HG03378 (cell line): ENCODE measurements around the gene HERC4.
A peak's percentile ranks its signal among the peaks of the same experiment; 100 is the strongest.

Source experiments
- ATAC-seq: cut with Tn5 transposase; IDR thresholded peaks from one replicate; pipeline ENCODE4 v1.9.1; 2021; ENCODE audit warnings: mild to moderate bottlenecking, moderate library complexity; ENCODE audit not compliant: unreplicated experiment

Gene HERC4, protein sequence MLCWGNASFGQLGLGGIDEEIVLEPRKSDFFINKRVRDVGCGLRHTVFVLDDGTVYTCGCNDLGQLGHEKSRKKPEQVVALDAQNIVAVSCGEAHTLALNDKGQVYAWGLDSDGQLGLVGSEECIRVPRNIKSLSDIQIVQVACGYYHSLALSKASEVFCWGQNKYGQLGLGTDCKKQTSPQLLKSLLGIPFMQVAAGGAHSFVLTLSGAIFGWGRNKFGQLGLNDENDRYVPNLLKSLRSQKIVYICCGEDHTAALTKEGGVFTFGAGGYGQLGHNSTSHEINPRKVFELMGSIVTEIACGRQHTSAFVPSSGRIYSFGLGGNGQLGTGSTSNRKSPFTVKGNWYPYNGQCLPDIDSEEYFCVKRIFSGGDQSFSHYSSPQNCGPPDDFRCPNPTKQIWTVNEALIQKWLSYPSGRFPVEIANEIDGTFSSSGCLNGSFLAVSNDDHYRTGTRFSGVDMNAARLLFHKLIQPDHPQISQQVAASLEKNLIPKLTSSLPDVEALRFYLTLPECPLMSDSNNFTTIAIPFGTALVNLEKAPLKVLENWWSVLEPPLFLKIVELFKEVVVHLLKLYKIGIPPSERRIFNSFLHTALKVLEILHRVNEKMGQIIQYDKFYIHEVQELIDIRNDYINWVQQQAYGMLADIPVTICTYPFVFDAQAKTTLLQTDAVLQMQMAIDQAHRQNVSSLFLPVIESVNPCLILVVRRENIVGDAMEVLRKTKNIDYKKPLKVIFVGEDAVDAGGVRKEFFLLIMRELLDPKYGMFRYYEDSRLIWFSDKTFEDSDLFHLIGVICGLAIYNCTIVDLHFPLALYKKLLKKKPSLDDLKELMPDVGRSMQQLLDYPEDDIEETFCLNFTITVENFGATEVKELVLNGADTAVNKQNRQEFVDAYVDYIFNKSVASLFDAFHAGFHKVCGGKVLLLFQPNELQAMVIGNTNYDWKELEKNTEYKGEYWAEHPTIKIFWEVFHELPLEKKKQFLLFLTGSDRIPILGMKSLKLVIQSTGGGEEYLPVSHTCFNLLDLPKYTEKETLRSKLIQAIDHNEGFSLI

DNA sequence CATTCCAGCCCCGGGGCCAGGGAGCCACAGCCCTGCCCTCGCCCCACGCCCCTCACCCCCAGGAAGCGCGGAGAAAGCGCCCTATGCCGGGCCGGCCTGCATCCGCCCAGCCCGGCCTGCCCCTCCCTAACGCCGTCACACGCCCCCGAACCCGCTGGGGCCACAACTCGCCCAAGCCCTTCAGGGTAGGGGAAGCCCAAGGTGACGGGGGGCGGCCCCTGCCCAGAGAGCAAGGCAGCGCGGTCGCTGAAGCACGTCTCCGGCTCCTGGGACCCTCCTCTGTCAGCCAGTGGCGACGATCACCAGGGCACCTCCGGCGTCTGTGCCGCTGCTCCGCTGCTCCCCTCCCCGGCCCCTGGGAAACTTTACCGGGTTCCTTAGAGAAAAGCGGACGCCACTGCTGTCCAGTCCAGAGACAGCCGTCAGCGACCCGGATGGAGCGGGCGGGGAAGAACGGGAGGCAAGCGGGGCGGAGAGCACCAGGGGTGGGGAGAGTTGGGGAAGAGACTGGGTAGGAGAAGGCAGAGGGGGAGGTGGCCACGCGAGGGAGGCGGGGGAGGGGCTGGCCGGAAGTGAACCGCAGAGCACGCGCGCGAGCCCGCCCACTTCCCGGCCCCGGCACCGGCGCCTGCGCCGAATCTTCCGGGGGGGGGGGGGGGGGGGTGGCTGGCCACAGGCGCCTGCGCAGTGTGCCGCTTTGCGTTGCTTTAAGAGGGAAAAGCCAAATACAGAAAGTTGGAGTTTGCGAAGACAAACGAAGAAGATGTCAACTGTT is at the start of gene HERC4:
Gene HERC4 (minus strand): TSS at position 509 of the 775 bp plus-strand sequence. CDS start 2,175 bp downstream, outside the sequence.
- peak; percentile 82 for ATAC-seq

DNA sequence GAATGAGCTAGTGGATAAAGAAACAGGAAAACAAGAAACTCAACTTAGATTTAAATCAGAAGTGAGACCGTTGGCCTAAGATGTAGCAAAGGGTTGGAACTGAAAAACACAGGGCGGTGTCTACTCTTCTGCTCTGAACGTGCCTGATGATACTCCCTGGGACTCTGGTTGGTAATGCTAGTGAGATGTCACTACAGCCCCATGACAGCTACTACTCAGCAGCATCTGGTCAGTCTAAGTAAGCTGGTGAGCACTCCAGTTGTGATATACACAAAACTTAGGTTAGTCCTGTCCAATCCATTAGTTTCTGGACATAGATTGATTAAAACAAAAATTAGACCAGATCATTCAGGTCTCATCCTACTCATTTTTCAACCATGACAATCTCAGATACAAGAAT is 49.6 kb upstream of the HERC4 start:
- no peak for ATAC-seq

DNA sequence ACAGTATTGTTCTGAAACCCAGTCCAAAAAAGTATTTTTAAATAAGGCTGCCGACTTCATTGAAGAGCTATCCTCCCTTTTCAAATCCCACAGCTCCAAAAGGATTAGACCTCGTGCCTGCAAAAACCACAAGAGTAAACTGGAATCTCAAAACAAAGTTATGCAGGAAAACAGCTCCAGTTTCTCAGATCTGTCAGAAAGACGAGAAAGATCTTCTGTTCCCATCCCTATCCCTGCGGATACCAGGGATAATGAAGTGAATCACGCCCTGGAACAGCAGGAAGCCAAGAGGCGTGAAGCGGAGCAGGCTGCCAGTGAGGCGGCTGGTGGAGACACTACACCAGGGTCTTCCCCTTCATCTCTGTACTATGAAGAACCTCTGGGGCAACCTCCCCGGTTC is 46.8 kb upstream of the HERC4 start:
- no peak for ATAC-seq

DNA sequence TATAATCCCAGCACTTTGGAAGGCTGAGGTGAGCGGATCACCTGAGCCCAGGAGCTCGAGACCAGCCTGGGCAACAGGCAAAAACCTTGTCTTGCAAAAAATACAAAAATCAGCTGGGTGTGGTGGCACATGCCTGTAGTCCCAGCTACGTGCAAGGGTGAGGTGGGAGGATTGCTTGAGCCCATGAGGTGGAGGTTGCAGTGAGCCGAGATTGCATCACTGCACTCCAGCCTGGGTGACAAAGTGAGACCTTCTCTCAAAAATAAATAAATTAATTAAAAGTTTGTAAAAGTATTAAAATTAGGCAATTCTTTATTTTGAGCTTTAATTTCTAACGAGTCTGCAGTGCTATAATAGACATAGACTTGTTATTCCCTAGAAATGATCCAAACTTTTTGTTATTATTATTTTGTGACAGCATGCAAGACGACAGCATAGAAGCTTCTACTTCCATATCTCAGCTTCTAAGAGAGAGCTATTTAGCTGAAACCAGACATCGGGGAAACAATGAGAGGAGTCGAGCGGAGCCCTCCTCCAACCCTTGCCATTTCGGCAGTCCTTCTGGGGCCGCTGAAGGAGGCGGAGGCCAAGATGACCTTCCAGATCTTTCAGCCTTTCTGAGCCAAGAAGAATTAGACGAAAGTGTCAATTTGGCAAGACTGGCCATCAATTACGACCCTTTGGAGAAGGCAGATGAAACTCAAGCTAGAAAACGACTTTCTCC is 46.1 kb upstream of the HERC4 start:
- ATAC-seq: no peak

DNA sequence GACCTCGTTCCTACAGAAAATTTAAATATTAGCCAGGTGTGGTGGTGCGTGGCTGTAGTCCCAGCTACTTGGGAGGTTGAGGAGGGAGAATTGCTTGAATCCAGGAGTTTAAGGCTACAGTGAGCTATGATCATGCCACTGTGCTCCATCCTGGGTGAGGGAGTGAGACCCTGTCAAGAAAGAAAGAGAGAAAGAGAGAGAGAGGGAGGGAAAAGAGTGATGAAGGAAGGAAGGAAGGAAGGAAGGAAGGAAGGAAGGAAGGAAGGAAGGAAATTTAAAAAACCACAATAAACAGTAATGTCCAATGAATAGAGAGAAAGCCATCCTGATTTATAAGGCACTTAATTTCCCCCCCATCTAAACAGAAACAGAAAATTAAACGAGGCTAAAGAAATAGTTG is 43.6 kb upstream of the HERC4 start:
- ATAC-seq: no peak

DNA sequence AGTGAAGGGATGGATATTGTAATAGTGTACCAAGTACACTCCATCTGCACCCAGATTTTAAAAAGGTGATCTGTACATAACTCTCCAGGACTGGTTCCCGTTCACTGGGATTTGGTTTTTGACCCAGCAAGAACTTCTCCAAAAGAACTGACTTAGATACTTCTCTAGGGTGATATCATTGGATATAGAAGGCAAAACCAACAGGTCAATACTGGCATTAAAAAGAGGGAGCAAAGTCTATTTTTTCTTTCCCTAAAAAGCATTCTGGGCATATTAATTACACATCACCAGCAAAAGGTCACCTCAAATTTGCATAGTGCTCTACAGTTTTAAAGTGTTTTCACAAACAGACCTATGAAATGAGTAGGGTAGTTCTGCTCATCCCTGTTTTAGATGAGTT is 37.8 kb upstream of the HERC4 start:
- ATAC-seq: no peak

DNA sequence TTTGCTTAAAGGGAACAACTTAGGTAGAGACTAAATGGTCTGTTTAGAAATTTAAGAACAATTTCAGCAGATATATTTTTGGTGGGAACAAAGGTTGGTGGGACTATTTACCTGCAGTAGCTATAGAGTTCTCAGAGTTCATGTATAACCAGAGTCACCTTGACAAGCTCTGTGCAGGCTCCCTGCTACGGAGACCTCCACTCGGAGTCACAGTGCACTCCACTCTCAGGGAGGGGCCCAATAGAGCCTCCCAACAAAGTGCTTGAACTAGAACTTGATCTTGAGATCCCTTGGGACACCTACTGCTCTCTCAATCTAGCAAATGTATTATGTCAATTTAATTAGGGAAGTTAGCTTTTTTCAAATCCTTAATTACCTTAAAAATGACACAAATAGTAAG is 36.5 kb upstream of the HERC4 start:
- ATAC-seq: no peak

DNA sequence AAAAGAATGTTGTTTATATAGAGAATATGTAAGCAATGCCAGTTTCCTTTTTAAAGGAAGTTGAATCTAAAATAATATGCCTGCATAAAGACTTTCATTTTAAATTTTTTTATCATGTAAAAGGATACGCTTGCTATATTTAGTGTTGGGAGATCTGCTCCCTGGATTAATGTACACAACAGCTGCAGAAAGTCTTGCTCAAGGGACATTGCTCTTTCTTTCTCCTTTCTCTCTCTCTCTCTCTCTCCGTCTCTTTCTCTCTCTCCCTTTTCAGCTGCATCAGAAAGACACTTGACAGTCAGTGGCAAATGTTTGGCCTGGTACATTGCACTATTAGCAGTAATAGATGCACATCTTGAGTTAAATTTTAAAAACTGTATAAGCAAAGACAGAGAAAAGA is 34.9 kb upstream of the HERC4 start:
- ATAC-seq: no peak

DNA sequence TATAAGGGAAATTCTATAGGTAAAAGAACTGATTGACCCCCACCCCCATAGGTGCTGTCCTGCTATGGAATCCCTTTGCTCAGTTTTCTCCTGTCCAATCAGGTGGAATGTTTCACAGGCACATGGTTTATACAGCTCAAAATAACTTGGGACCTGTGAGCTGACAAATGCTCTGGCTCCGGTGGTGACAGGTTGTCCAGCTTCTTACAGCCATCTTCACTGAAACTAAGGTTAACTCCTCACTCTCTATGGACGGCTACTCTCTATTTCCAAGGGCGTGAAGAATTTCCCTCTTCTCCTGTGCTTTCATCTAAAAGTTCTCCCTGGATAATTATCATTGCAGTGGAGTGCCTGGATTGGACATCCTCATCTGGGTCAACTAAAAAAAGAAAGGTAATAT is 34.2 kb upstream of the HERC4 start, which contains the start of gene MYPN:
Gene MYPN (plus strand): TSS at position 158 of the 400 bp plus-strand sequence. CDS start 11,951 bp downstream, outside the sequence.
- ATAC-seq: no peak

DNA sequence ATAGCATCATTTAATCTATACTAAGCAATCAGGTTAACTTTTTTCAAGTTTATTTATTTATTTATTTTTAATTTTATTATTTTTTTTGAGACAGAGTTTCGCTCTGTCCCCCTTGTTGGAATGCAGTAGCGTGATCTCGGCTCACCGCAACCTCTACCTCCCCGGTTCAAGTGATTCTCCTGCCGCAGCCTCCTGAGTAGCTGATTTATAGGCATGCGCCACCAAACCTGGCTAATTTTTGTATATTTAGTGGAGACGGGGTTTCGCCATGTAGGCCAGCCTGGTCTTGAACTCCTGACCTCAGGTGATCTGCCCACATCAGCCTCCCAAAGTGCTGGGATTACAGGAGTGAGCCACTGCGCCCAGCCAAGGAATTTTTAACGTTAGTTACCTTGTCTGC is 33.6 kb upstream of the HERC4 start:
- no peak for ATAC-seq

DNA sequence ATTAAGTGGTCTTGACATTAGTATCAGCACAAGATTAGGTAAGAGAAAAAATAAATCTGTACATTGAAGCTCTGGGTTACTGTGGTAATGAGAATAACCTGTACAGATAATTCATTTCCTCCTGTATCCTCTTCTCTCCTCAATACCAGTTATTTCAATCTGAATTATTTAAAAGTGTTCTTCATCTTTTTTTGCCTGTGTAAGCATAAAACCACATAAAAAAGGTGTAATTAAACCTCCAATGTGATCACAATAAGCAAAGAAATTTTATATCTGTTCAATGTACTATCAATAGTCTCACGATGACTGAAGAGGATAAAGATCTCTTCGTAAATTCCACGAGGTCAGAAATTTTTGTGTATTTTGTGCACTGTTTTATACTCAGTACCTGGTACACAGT is 33.0 kb upstream of the HERC4 start:
- no peak for ATAC-seq

DNA sequence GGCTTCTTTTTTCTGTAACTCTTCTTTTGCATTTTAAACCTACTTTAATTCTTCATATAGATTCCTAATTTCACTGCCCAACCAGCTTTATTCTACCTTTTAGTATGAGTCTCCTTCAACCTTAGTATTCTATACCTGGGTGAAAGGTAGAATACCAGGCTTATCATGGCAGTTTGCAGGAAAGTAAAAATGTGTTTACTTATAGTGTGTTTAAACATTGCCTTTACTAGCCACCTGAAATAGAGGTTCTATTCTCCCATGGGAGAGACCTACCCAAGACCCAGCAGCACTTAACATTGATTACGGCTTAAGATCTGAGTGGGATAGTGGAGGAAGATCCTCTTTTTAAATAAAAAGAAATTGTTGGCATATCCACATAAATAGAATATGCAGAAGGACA is 32.6 kb upstream of the HERC4 start:
- no peak for ATAC-seq

DNA sequence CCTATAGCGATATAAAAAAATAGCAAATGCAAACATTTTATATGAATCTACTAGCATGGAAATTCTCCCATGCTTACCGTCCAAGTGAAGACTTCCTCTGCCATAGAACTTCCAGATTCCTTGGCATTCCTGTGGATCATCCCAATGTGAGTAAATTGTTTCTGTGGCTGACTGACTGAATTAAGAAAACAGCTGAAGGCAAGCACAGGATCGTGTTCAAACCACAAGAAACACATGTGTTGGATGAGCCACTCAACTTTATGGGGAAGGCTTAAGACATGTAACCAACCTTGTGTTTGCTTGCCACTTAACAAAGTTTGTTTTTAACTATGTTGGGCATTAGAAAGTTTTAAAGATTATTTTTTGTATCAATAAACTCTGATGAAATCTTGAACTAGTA is 31.6 kb upstream of the HERC4 start:
- no peak for ATAC-seq

DNA sequence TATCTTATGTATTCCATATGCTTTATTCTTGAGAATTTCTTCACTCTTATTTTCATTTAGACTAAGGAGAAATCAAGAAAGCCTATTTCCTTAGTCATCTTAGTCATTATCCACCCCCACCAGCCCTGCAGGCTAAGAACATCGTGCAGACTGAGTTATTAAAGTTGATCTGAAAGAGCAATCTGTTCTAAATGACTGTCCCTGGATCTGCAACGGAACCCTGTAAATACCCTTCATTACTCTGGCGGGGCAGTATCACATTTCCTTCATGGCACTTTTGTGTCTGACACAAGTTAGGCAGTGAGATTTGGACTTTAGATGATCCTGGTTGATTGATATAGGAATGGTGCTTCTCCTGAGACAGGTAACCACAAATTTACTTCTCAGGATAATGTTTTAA is 30.7 kb upstream of the HERC4 start:
- no peak for ATAC-seq

DNA sequence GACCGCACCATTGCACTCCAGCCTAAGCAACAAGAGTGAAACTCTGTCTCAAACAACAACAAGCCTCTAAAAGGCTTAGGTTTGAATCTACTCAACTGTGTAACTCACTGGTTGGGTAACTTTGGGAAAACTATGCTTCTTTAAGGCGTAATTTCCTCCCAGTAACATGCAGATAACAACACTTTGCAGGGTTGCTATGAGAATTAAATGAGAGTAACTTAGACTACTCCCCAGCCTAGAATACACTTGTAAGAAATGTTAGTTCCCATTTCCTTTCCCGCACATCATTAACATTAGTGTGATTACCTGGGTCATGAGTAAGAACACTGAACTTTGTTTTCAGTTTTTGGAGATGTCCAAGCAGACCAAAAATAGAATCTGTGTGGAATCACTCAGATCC is 28.8 kb upstream of the HERC4 start:
- ATAC-seq: no peak

DNA sequence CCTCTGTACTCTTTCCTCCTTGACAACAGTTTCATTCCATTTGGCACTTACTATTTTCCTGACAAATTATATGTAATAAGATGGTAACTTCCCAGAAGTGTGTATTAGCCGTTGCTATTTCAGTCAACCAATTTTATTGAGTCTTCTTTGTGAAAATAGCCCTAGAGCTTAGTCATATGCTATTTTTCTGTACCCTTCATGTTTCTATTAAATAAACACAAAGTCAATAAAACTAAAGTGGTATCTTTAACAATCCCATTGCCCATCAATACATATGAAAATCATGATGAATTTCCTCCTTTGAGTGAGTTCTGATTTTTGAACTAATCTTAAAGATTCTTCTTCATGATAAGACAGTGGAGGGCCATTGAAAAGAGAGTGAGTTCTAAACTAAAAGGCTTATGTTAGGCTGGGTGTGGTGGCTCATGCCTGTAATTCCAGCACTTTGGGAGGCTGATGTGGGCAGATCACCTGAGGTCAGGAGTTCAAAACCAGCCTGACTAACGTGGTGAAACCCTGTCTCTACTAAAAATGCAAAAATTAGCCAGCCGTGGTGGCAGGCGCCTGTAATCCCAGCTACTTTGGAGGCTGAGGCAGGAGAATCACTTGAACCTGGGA is 28.3 kb upstream of the HERC4 start:
- no peak for ATAC-seq

DNA sequence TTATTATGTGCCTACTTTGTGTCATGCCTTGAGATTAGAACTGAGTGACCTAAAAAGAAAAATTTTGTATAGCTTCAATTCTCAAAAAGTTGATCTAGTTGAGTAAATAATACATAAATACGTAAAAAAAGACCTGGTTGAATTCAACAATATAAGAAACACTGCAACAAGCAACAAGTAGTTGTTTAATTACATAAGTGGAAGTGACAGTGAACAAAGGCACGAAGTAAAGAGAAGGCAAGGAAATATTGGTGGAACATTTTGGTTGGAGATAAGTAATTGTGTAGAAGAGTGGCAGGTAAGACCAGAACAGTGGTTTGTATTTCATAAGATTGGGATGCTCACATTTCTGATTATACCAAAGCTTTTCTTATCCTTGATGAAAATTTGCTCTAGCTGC is 26.0 kb upstream of the HERC4 start:
- no peak for ATAC-seq

DNA sequence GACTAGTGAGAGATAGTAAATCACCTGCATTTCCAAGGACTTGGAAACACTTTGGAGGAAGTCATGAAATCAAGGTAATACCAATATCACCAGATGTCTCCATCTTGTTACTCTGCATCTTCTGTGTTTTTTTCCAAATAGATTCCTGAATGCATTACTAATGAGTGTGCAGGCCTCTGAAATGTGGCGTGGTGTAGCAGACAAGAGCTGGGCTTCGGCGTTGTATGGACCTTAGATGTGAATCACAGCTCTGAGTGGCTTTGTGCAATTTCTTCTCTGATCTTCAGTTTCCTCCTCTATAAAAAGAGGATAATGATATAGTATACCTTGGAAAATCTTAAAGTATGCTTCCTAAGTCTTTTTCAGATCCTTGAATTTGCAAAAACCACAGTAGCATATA is 24.7 kb upstream of the HERC4 start:
- ATAC-seq: no peak

DNA sequence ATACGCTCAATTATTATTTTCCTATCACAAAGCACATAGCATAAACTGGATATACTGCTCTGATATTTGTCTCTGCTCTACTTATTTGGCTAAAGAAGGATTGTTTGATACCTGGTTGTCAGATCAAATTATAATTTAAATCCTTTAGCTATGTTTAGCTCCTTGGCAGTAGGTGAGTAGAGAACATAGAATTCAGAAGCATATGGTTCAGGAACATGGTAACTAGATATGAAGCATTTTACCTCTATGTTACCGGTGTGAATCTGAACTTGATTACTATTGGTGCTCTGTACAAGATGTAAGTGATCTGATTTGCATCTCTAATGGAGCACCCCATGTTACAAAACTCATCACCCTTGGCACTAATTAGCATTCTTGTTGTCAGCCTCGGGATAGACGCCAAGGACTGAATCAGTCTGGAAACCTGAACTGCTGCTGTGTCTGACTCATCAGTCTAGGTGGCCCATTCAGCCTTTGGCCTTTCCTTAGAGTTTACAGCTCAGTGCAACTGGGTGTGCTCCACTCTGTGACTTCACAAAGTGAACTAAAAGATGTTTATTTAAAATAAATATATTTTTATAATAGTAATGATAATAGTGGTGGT is 21.9 kb upstream of the HERC4 start:
- ATAC-seq: no peak
